Metanephros (tissue), 2 donors: ENCODE results near the gene LSM2. TPM values are rescaled to one million over a fixed set of nuclear protein-coding genes. Genes with fewer than 3 reads are reported as not detected.

Experiments used
- small RNA-seq: library from RNA; depleted of rRNA; stranded (forward); fragments of <200 nt; gene quantifications from one replicate; pipeline ENCODE3, GENCODE V24; 2014; ENCODE audit warnings: low replicate concordance
- total RNA-seq: library from RNA; depleted of rRNA; stranded (reverse); fragments of >200 nt; gene quantifications from one replicate; pipeline ENCODE4 v1.2.3, GENCODE V29; 2014

LSM2 gene
- 33.5 TPM for total RNA-seq

GRCh38 chr6:31806470-31807272, at the start of gene LSM2:
Gene LSM2 (minus strand): TSS chr6:31806966. CDS start chr6:31806757, 209 bp downstream.

GRCh38 chr6:31827286-31828079, 20.7 kb upstream of the LSM2 start, which contains the start of gene HSPA1B:
Gene HSPA1B (plus strand): TSS chr6:31827738. CDS start chr6:31827951, 213 bp downstream.

GRCh38 chr6:31815025-31815838, 8.5 kb upstream of the LSM2 start, which contains the start of the genes HSPA1A and HSPA1L:
Gene HSPA1A (plus strand): TSS chr6:31815543. CDS start chr6:31815757, 214 bp downstream.
Gene HSPA1L (minus strand): TSS chr6:31815283. CDS start chr6:31811972, 3,311 bp downstream.

GRCh38 chr6:31795616-31796298, 11.0 kb downstream of the LSM2 start, which contains the start of gene VARS1:
Gene VARS1 (minus strand): TSS chr6:31795752. CDS start chr6:31795217, 535 bp downstream.

GRCh38 chr6:31776989-31777666, 29.6 kb downstream of the LSM2 start, which contains the start of gene VWA7:
Gene VWA7 (minus strand): TSS chr6:31777328. CDS start chr6:31776779, 549 bp downstream.

GRCh38 chr6:31762356-31762755, 44.4 kb downstream of the LSM2 start, which contains the start of gene SAPCD1:
Gene SAPCD1 (plus strand): TSS chr6:31762656. CDS start chr6:31763055, 399 bp downstream.

Small RNA genes within 50 kb of the gene (small RNA-seq; reads per million reads assigned to genes)
- not detected for gene MSH5-SAPCD1
- not detected for gene RF00019
- gene RNU6-850P = not detected
- not detected for gene SAPCD1
- 277 reads per million, percentile 98 among the genes with 10 or more reads in this experiment for gene SNORD48
- not detected for gene SNORD52

Other genes starting within 250 kb of the LSM2 start
- gene LTA, start 234.7 kb downstream of the LSM2 start, total RNA-seq = not detected
- 0.35 TPM for gene TNF, start 231.4 kb downstream of the LSM2 start, total RNA-seq
- 3.1 TPM for gene LTB, start 224.5 kb downstream of the LSM2 start, total RNA-seq
- 12.3 TPM for gene LST1, start 220.7 kb downstream of the LSM2 start, total RNA-seq
- 0.35 TPM for gene NCR3, start 214.0 kb downstream of the LSM2 start, total RNA-seq
- 18.7 TPM for gene AIF1, start 191.7 kb downstream of the LSM2 start, total RNA-seq
- 111 TPM for gene PRRC2A, start 186.3 kb downstream of the LSM2 start, total RNA-seq
- gene BAG6, start 154.3 kb downstream of the LSM2 start, total RNA-seq = 208 TPM
- 24.0 TPM for gene APOM, start 151.1 kb downstream of the LSM2 start, total RNA-seq
- gene C6orf47, start 146.2 kb downstream of the LSM2 start, total RNA-seq = 18.3 TPM
- 16.5 TPM for gene GPANK1, start 142.0 kb downstream of the LSM2 start, total RNA-seq
- 99.5 TPM for gene CSNK2B, start 140.9 kb downstream of the LSM2 start, total RNA-seq
- 3.3 TPM for gene LY6G5B, start 137.0 kb downstream of the LSM2 start, total RNA-seq
- gene LY6G5C, start 125.9 kb downstream of the LSM2 start, total RNA-seq = 1.1 TPM
- 56.0 TPM for gene ABHD16A, start 103.6 kb downstream of the LSM2 start, total RNA-seq
- not detected for gene LY6G6F, start 100.1 kb downstream of the LSM2 start, total RNA-seq
- not detected for gene LY6G6D, start 91.6 kb downstream of the LSM2 start, total RNA-seq
- gene LY6G6C, start 85.2 kb downstream of the LSM2 start, total RNA-seq = not detected
- gene MPIG6B, start 83.6 kb downstream of the LSM2 start, total RNA-seq = 4.7 TPM
- 121 TPM for gene DDAH2, start 77.7 kb downstream of the LSM2 start, total RNA-seq
- 227 TPM for gene CLIC1, start 70.4 kb downstream of the LSM2 start, total RNA-seq
- gene MSH5, start 67.0 kb downstream of the LSM2 start, total RNA-seq = 18.9 TPM
- gene SAPCD1, start 44.3 kb downstream of the LSM2 start, total RNA-seq = 4.3 TPM
- 8.6 TPM for gene VWA7, start 29.6 kb downstream of the LSM2 start, total RNA-seq
- gene VARS1, start 11.2 kb downstream of the LSM2 start, total RNA-seq = 38.8 TPM
- gene HSPA1L, start 8.3 kb upstream of the LSM2 start, total RNA-seq = 2.9 TPM
- gene HSPA1A, start 8.6 kb upstream of the LSM2 start, total RNA-seq = 1,222 TPM
- gene HSPA1B, start 20.8 kb upstream of the LSM2 start, total RNA-seq = 1,232 TPM
- gene NEU1, start 55.9 kb upstream of the LSM2 start, total RNA-seq = 46.4 TPM
- gene SLC44A4, start 72.0 kb upstream of the LSM2 start, total RNA-seq = 28.4 TPM
- 71.4 TPM for gene EHMT2, start 90.7 kb upstream of the LSM2 start, total RNA-seq
- gene ZBTB12, start 95.1 kb upstream of the LSM2 start, total RNA-seq = 14.4 TPM
- 7.1 TPM for gene C2, start 120.8 kb upstream of the LSM2 start, total RNA-seq
- 9.9 TPM for gene CFB, start 139.1 kb upstream of the LSM2 start, total RNA-seq
- gene NELFE, start 152.0 kb upstream of the LSM2 start, total RNA-seq = 50.0 TPM
- gene SKIC2, start 152.2 kb upstream of the LSM2 start, total RNA-seq = 53.5 TPM
- gene DXO, start 165.2 kb upstream of the LSM2 start, total RNA-seq = 20.1 TPM
- gene C4A, start 175.1 kb upstream of the LSM2 start, total RNA-seq = 48.4 TPM
- gene C4B, start 207.8 kb upstream of the LSM2 start, total RNA-seq = 45.4 TPM
- 0.64 TPM for gene CYP21A2, start 231.4 kb upstream of the LSM2 start, total RNA-seq